H9 (cell line): ENCODE results near the gene PROK1. TPM values are rescaled to one million over a fixed set of nuclear protein-coding genes. Genes with fewer than 3 reads are reported as not detected.

Experiments
- DNase-seq: peaks from one replicate; pipeline ENCODE4 v3.0.0-alpha.2; 2017
- H2AFZ ChIP-seq: one replicate; pipeline ENCODE4 v1.6.1; 2013; ENCODE audit warnings: mild to moderate bottlenecking, low read length, control low read depth, moderate library complexity
- H2AK5ac ChIP-seq: 2 replicates; pipeline ENCODE4 v1.6.1; 2013; ENCODE audit warnings: low read length, control low read depth, mixed read lengths; ENCODE audit not compliant: insufficient read length
- H2BK120ac ChIP-seq: one replicate; pipeline ENCODE4 v1.6.1; 2013; ENCODE audit warnings: low read depth, mild to moderate bottlenecking, low read length, control low read depth, inconsistent platforms; ENCODE audit not compliant: poor library complexity, severe bottlenecking
- H2BK12ac ChIP-seq: 2 replicates; pipeline ENCODE4 v1.6.1; 2013; ENCODE audit warnings: low read length, control low read depth, mixed read lengths, low read depth; ENCODE audit not compliant: insufficient read length
- H2BK15ac ChIP-seq: 2 replicates; pipeline ENCODE4 v1.6.1; 2013; ENCODE audit warnings: low read depth, low read length, control low read depth
- H2BK20ac ChIP-seq: one replicate; pipeline ENCODE4 v1.6.1; 2013; ENCODE audit warnings: low read depth, mild to moderate bottlenecking, low read length, control low read depth, inconsistent platforms; ENCODE audit not compliant: poor library complexity, severe bottlenecking
- H2BK5ac ChIP-seq: 2 replicates; pipeline ENCODE4 v1.6.1; 2013; ENCODE audit warnings: low read length, control low read depth, mixed read lengths; ENCODE audit not compliant: insufficient read length
- H3K14ac ChIP-seq: 2 replicates; pipeline ENCODE4 v1.6.1; 2013; ENCODE audit warnings: low read length, control low read depth; ENCODE audit not compliant: insufficient read depth
- H3K18ac ChIP-seq: 2 replicates; pipeline ENCODE4 v1.6.1; 2013; ENCODE audit warnings: low read depth, mild to moderate bottlenecking, mixed read lengths, low read length, control low read depth; ENCODE audit not compliant: insufficient read length
- H3K23ac ChIP-seq: 2 replicates; pipeline ENCODE4 v1.6.1; 2013; ENCODE audit warnings: low read length, control low read depth, mixed read lengths, low read depth; ENCODE audit not compliant: insufficient read length
- H3K23me2 ChIP-seq: 2 replicates; pipeline ENCODE4 v1.6.1; 2013; ENCODE audit warnings: low read depth, mild to moderate bottlenecking, mixed read lengths, low read length, control low read depth; ENCODE audit not compliant: insufficient read length, poor library complexity, severe bottlenecking
- H3K27ac ChIP-seq: 2 replicates; pipeline ENCODE4 v1.5.1; 2013; ENCODE audit warnings: low read length, control low read depth, mixed read lengths, low read depth; ENCODE audit not compliant: insufficient read length
- H3K27me3 ChIP-seq: 2 replicates; pipeline ENCODE4 v1.6.1; 2013; ENCODE audit warnings: low read length, control low read depth, inconsistent platforms; ENCODE audit not compliant: insufficient read depth
- H3K4ac ChIP-seq: 2 replicates; pipeline ENCODE4 v1.6.1; 2013; ENCODE audit warnings: low read depth, mild to moderate bottlenecking, control low read depth, inconsistent platforms, low read length, moderate library complexity
- H3K4me1 ChIP-seq: 2 replicates; pipeline ENCODE4 v1.6.1; 2013; ENCODE audit warnings: low read length, control low read depth, inconsistent platforms; ENCODE audit not compliant: insufficient read depth
- H3K4me2 ChIP-seq: 2 replicates; pipeline ENCODE4 v1.6.1; 2013; ENCODE audit warnings: low read length, control low read depth, mixed read lengths; ENCODE audit not compliant: insufficient read length, insufficient read depth
- H3K56ac ChIP-seq: 2 replicates; pipeline ENCODE4 v1.6.1; 2013; ENCODE audit warnings: low read depth, mild to moderate bottlenecking, mixed read lengths, low read length, control low read depth; ENCODE audit not compliant: insufficient read length
- H3K79me1 ChIP-seq: 2 replicates; pipeline ENCODE4 v1.6.1; 2013; ENCODE audit warnings: low read depth, mild to moderate bottlenecking, moderate library complexity, low read length, control low read depth, inconsistent platforms; ENCODE audit not compliant: insufficient read depth, poor library complexity, severe bottlenecking
- H3K79me2 ChIP-seq: 2 replicates; pipeline ENCODE4 v1.6.1; 2013; ENCODE audit warnings: low read length, control low read depth, inconsistent platforms; ENCODE audit not compliant: insufficient read depth
- H3K9ac ChIP-seq: 2 replicates; pipeline ENCODE4 v1.6.1; 2013; ENCODE audit warnings: low read length, control low read depth, mixed read lengths; ENCODE audit not compliant: insufficient read length; ENCODE audit errors: extremely low read depth
- H3K9me3 ChIP-seq: one replicate; pipeline ENCODE4 v1.6.1; 2013; ENCODE audit warnings: low read depth, low read length, inconsistent platforms; ENCODE audit not compliant: control insufficient read depth
- H3T11ph ChIP-seq: one replicate; pipeline ENCODE4 v1.6.1; 2013; ENCODE audit warnings: mild to moderate bottlenecking, low read length, control low read depth, inconsistent platforms
- H4K20me1 ChIP-seq: one replicate; pipeline ENCODE4 v1.6.1; 2013; ENCODE audit not compliant: control insufficient read depth, insufficient read length, insufficient read depth
- H4K5ac ChIP-seq: 2 replicates; pipeline ENCODE4 v1.6.1; 2013; ENCODE audit warnings: low read depth, mild to moderate bottlenecking, mixed read lengths, low read length, control low read depth; ENCODE audit not compliant: insufficient read length
- H4K8ac ChIP-seq: replicated peaks from 2 replicates; pipeline ENCODE4 v1.6.1; 2013; ENCODE audit warnings: low read length, control low read depth, mixed read lengths, low read depth; ENCODE audit not compliant: insufficient read length
- H4K91ac ChIP-seq: 2 replicates; pipeline ENCODE4 v1.6.1; 2013; ENCODE audit warnings: low read depth, mild to moderate bottlenecking, moderate library complexity, mixed read lengths, low read length, control low read depth; ENCODE audit not compliant: insufficient read length
- H3K27ac Mint-ChIP-seq, 3 experiments: 2 replicates in 2 of 3; 3 replicates in 1 of 3; pipeline ENCODE4 v1.8.0; 2020 to 2021; ENCODE audit warnings: mixed read lengths in 3 of 3, mild to moderate bottlenecking in 1 of 3, moderate library complexity in 1 of 3
- H3K27me3 Mint-ChIP-seq: 2 replicates; pipeline ENCODE4 v1.8.0; 2021; ENCODE audit warnings: low read depth, mild to moderate bottlenecking, moderate library complexity, mixed read lengths
- H3K36me3 Mint-ChIP-seq, 3 experiments: 2 replicates in 2 of 3; 3 replicates in 1 of 3; pipeline ENCODE4 v1.8.0; 2020 to 2021; ENCODE audit warnings: low read depth in 3 of 3, mixed read lengths in 3 of 3; ENCODE audit not compliant: insufficient read depth in 1 of 3
- H3K4me1 Mint-ChIP-seq, 2 experiments: 2 replicates each; pipeline ENCODE4 v1.8.0; 2020; ENCODE audit warnings: mixed read lengths in 2 of 2
- H3K4me3 Mint-ChIP-seq, 2 experiments: 2 replicates in 1 of 2; 3 replicates in 1 of 2; pipeline ENCODE4 v1.8.0; 2020 to 2021; ENCODE audit warnings: mild to moderate bottlenecking in 2 of 2, mixed read lengths in 2 of 2, moderate library complexity in 1 of 2
- H3K9me3 Mint-ChIP-seq, 2 experiments: 2 replicates in 1 of 2; 3 replicates in 1 of 2; pipeline ENCODE4 v1.8.0; 2020; ENCODE audit warnings: mild to moderate bottlenecking in 2 of 2, mixed read lengths in 2 of 2, moderate library complexity in 1 of 2
- WGBS: extraction: QIAGEN DNeasy Blood & Tissue Kit; methylation state at CpG from one replicate; pipeline ENCODE4 v1.1.7; 2013; ENCODE audit warnings: missing lambda C conversion rate, low lambda C conversion rate, mixed read lengths; ENCODE audit not compliant: insufficient read length; ENCODE audit errors: extremely low coverage; 5-methylcytosine and 5-hydroxymethylcytosine counted together
- total RNA-seq: library from RNA; stranded (reverse); gene quantifications from 2 replicates; pipeline ENCODE4 v1.2.1, GENCODE V29; 2021
- TF ChIP-seq, protein P1 (sequence below): fragments of 200-600 bp; sonication (generic); conservative IDR thresholded peaks from 3 replicates; pipeline ENCODE4 v1.8.0; 2021; ENCODE audit warnings: antibody characterized with exemption, mild to moderate bottlenecking

PROK1 gene
- total RNA-seq, 1 experiment from 2014 or later: not detected

DNA sequence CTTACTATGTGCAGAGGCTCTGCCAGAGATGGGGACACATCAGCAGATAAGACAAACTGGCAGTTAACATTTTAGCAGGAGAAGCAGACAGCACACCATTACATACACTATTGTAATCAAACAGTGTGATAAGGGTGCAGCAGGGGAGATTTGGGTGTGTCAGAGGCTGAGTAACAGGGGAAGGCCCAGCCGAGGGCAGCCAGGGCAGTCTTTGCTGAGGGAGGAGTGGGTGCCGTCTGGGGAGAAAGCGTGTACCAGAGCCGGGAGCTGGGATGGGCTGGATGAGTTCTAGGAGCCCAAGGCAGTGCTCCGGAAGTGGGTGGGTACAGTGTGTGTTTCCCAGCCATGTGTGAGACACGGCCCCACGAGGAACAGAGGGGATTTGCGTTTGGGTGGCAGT is 36.8 kb downstream of the PROK1 start:
- no peak overlapping the region for H3K23ac ChIP-seq
- H4K5ac ChIP-seq: no peak overlapping the region
- H2BK5ac ChIP-seq: no peak overlapping the region
- H2AFZ ChIP-seq: no peak overlapping the region
- no peak overlapping the region for H3K27ac ChIP-seq
- H2BK15ac ChIP-seq: no peak overlapping the region
- H2BK20ac ChIP-seq: no peak overlapping the region
- H3K36me3 Mint-ChIP-seq: no peaks in the 10 kb centered on the region; a peak in 1 of 7 replicates
- H4K8ac ChIP-seq: no peak overlapping the region
- peaks cover 9% of the 10 kb centered on the region for H3K27me3 Mint-ChIP-seq
- no peak overlapping the region for H3K14ac ChIP-seq
- H4K20me1 ChIP-seq: no peaks in the 10 kb centered on the region
- H3K4ac ChIP-seq: no peak overlapping the region
- no peak overlapping the region for H4K91ac ChIP-seq
- peaks cover 21 to 23% of the 10 kb centered on the region in 2 experiments for H3K4me1 Mint-ChIP-seq
- no peaks in the 10 kb centered on the region for H3K9me3 Mint-ChIP-seq
- H3T11ph ChIP-seq: no peak overlapping the region
- no peaks in the 10 kb centered on the region for H3K79me2 ChIP-seq
- no peak overlapping the region for H2AK5ac ChIP-seq
- no peak overlapping the region for H2BK120ac ChIP-seq
- no peaks in the 10 kb centered on the region for H3K27me3 ChIP-seq
- no peak overlapping the region for H3K9ac ChIP-seq
- TF ChIP-seq, protein P1, sequence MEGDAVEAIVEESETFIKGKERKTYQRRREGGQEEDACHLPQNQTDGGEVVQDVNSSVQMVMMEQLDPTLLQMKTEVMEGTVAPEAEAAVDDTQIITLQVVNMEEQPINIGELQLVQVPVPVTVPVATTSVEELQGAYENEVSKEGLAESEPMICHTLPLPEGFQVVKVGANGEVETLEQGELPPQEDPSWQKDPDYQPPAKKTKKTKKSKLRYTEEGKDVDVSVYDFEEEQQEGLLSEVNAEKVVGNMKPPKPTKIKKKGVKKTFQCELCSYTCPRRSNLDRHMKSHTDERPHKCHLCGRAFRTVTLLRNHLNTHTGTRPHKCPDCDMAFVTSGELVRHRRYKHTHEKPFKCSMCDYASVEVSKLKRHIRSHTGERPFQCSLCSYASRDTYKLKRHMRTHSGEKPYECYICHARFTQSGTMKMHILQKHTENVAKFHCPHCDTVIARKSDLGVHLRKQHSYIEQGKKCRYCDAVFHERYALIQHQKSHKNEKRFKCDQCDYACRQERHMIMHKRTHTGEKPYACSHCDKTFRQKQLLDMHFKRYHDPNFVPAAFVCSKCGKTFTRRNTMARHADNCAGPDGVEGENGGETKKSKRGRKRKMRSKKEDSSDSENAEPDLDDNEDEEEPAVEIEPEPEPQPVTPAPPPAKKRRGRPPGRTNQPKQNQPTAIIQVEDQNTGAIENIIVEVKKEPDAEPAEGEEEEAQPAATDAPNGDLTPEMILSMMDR: no peak
- H3K4me3 Mint-ChIP-seq: no peak overlapping the region
- H3K4me2 ChIP-seq: no peak overlapping the region
- H3K79me1 ChIP-seq: no peaks in the 10 kb centered on the region
- H3K18ac ChIP-seq: no peak overlapping the region
- no peak overlapping the region for H3K56ac ChIP-seq
- no peak overlapping the region for H2BK12ac ChIP-seq
- no peaks in the 10 kb centered on the region for H3K4me1 ChIP-seq
- WGBS: no CpG with 5 or more reads among the region's 8 CpGs
- no peaks in the 10 kb centered on the region for H3K23me2 ChIP-seq
- no peak for DNase-seq
- no peak overlapping the region for H3K27ac Mint-ChIP-seq
- no peaks in the 10 kb centered on the region for H3K9me3 ChIP-seq
